ENCODE results near the gene EEF2K.
A peak's percentile ranks its signal among the peaks of the same experiment; 100 is the strongest.

The EEF2K gene

DNA sequence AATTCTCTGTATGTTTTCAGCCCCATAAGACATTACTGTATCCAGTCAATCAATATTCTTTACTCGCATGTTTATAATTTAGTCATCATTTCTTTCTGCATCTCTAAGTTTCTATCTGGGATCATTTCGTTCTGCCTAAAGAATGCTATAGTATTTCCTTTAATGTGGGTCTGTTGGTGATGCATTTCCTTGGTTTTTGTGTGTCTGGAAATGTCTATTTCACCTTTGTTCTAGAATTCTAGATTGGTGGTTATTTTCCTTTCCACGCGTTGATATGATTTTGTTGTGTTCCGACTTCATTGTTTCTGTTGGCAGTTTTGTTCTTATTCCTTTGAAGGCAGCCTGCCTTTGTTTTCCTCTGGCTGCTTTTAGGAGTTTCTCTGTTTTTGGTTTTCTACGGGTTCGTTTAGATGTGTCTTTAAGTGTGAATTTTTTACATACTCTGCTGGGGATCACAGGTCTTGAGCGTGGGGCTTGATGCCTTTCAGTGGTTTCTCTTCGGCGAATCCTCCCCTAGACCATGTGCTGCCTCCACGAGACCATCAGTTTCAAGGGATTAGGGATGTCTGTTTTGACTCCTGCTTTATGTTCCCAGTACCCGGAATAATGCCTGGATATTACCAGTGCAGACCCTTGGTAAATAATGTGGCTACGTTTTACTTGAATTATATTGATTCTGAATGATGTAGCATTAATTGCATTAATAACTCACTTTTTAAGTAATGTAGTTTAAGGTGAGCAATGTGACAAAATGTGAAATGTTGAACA, 114.7 kb downstream of the EEF2K start:
- DNase-seq (ENCODE audit: extremely low read depth, low read depth) = no peak
- no peak for TF ChIP-seq CTCF (IDR thresholded peaks at IDR 0.05; ENCODE audit: low read depth, low read length)

- peak; percentile 36 for DNase-seq (ENCODE audit: extremely low read depth, low read depth)
- TF ChIP-seq CTCF (IDR thresholded peaks at IDR 0.05; ENCODE audit: low read depth, low read length) = peak; percentile 82
These were observed 115.4 kb downstream of the EEF2K start for GRCh38 chr16:22321340-22322001.

- DNase-seq (ENCODE audit: extremely low read depth, low read depth) = no peak
- TF ChIP-seq CTCF (IDR thresholded peaks at IDR 0.05; ENCODE audit: low read depth, low read length) = no peak
These were observed 116.0 kb downstream of the EEF2K start for GRCh38 chr16:22322021-22322471.

GRCh38 chr16:22322741-22323140, 116.7 kb downstream of the EEF2K start:
- no peak for DNase-seq (ENCODE audit: extremely low read depth, low read depth)
- no peak for TF ChIP-seq CTCF (IDR thresholded peaks at IDR 0.05; ENCODE audit: low read depth, low read length)

DNA sequence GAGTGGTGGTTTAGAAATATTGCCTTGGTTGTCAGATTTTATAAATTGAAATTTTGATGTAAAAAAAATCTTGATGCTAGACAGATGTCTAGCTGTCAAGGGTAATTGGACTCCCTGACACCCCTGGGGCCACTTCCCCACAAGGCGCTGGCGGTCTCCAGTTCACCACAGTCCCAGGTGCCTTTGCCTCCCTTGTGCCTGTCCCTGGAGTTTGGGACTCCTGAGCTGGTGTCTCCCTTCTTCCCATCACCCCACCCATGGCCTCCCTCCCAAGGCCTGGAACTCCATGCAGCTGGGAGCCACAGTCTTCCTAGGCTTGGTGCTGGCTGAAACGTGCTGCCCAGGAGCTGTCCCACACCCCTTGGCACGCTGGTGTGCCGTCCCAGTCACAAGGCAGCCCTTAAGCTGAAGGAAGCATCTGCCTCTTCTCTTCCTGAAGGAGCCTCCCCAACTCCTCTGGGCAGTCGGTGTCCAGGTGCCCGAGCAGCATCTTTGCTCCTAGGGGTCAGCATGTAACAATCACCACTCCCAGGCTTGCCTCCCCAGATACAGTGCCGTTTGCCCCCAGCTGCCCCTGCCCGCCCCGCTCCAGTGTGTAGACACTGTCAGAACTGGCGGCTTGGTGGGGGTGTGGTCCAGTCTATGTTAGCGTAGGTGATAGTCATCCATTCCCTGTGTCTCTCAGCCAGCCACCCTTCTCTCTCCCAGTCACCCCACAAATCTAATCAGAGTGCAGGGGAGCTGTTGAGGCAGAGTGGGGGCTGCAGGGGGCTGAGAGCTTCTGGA, 117.3 kb downstream of the EEF2K start:
- no peak for TF ChIP-seq CTCF (IDR thresholded peaks at IDR 0.05; ENCODE audit: low read depth, low read length)
- no peak for DNase-seq (ENCODE audit: extremely low read depth, low read depth)

DNA sequence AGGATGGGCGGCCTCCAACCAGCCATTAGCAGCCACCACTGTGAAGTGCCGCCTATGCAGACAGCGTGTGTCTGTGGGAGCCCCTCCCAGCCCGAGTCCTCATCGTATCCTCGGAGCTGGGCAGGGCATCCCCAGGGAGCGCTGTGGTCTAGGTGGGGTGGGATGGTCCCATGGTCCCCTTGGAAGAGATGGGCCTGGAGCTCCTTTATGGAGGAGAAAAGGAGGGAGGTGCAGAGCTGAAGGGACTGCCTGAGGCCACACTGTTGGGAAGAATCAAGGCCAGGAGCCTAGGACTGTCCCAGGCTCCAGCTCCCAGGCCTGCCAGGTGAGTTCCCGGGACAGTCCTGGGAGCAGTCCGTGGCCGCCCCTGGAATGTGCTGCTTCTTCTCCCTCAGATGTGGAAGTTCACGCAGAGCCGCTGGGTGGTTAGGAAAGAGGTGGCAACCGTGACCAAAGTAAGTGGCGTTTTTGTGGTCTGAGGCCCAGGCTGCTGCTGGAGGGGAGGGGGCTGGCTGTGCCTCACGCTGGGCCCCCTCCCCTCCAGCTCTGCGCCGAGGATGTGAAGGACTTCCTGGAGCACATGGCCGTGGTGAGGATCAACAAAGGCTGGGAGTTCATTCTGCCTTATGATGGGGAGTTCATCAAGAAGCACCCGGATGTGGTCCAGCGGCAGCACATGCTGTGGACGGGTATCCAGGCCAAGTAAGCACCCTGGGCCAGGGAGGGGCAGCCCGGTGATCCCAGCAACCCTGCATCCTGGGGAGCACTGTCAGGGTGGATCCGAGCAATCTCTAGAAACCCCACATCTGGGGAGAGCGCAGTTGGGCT, 118.1 kb downstream of the EEF2K start:
- no peak for DNase-seq (ENCODE audit: extremely low read depth, low read depth)
- TF ChIP-seq CTCF (IDR thresholded peaks at IDR 0.05; ENCODE audit: low read depth, low read length) = no peak
